H1 (cell line): ENCODE results near the gene LHPP. TPM values are rescaled to one million over a fixed set of nuclear protein-coding genes. Genes with fewer than 3 reads are reported as not detected.

Source experiments
- ASH2L ChIP-seq: fragments of 200-600, 300-600 bp; sonication (generic); IDR thresholded peaks from one replicate; pipeline ENCODE4 v1.7.1; 2017; ENCODE audit warnings: low read length
- CTBP2 ChIP-seq: IDR thresholded peaks from 2 replicates; pipeline ENCODE4 v1.7.0; 2011; ENCODE audit warnings: borderline replicate concordance, mild to moderate bottlenecking, moderate library complexity, mixed read lengths, low read length; ENCODE audit not compliant: insufficient read depth, insufficient read length
- TBP ChIP-seq: IDR thresholded peaks from 2 replicates; pipeline ENCODE4 v1.6.1; 2011; ENCODE audit warnings: low read depth, low read length, improper control_type of control experiment
- polyA plus RNA-seq, 7 experiments: library from polyadenylated mRNA; depleted of rRNA in 3 of 7; stranded (reverse) in 5 of 7; unstranded in 2 of 7; fragments of >200 nt in 5 of 7; fragments of 200-250 nt in 2 of 7; gene quantifications; 1 replicate in 5 of 7; 2 replicates in 1 of 7; 4 replicates in 1 of 7; pipeline versions ENCODE4 v1.2.1 to v1.2.3, GENCODE V29; 2011 to 2013; ENCODE audit warnings: missing spikeins in 2 of 7, mixed read lengths in 2 of 7
- total RNA-seq: library from RNA; stranded (reverse); fragmentation: NEBNext Ultra II Directional; extraction: Animal tissue kit (Norgen Biotek cat#: 25700); gene quantifications from 2 replicates; pipeline ENCODE4 v1.2.1, GENCODE V29; 2021
- TF ChIP-seq, protein P1 (sequence below): IDR thresholded peaks from 2 replicates; pipeline ENCODE4 v1.6.1; 2011; ENCODE audit warnings: low read depth, mild to moderate bottlenecking, low read length; ENCODE audit not compliant: insufficient read depth

The LHPP gene
- total and polyA plus RNA-seq, 2 of the 8 experiments (the other 6 are each of a cell fraction or from before 2014, with no cell fraction given): 26.0 to 45.0 TPM

DNA sequence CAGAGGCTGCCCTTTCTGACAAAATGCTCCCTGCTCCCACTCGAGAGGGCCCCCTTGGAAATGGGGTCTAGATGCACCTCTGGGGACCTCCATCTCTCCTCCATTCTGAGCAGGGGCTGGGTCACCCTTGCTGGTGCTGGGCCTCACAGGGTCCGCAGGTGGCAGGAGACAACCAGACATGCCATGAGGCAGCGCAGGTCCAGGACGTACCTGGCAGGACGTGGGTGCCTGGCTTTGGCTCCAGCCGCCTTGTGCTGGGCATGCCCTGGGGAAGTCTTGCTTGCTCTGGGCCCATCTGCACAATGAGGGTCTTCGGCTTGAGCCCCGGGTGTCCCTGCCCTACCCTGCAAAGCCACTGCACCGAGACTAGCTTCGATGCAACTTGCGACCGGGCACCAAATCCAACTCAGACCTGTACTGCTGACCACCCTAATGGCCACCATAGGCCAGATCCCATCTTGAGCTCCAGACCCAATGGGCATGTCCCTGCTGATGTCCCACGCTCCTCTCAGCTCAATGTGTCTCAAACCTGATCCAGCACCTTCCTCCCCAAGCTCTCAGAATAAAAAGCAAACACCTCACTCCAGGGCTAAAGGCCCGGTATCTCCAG lies 175.6 kb downstream of the LHPP start (continued):
- TF ChIP-seq ASH2L: no peak
- TF ChIP-seq TBP: no peak
- no peak for TF ChIP-seq CTBP2
- TF ChIP-seq, protein P1, sequence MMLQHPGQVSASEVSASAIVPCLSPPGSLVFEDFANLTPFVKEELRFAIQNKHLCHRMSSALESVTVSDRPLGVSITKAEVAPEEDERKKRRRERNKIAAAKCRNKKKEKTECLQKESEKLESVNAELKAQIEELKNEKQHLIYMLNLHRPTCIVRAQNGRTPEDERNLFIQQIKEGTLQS: no peak
